ENCODE data around the gene GTF3C5.

DNA sequence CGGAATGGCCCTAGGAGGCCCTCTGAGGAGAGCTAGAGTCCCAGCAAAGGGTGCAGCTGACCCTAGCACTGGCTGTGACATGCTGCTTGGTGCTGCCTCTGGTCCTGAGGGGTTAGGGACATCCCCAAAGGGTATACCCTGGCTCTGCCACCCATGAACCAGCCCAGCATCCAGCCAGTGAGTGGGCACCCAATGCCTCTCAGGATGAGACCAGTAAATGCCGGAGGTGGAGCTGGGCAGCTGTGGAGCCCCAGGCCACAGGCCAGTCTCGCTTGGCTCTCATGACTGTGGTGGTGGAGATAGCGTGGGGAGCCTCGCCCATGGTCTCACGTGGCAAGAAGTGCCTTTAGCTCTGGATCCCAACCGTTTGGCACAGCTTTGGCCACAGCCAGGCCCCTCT lies 27.3 kb downstream of the GTF3C5 start:
- TF ChIP-seq, protein P1, sequence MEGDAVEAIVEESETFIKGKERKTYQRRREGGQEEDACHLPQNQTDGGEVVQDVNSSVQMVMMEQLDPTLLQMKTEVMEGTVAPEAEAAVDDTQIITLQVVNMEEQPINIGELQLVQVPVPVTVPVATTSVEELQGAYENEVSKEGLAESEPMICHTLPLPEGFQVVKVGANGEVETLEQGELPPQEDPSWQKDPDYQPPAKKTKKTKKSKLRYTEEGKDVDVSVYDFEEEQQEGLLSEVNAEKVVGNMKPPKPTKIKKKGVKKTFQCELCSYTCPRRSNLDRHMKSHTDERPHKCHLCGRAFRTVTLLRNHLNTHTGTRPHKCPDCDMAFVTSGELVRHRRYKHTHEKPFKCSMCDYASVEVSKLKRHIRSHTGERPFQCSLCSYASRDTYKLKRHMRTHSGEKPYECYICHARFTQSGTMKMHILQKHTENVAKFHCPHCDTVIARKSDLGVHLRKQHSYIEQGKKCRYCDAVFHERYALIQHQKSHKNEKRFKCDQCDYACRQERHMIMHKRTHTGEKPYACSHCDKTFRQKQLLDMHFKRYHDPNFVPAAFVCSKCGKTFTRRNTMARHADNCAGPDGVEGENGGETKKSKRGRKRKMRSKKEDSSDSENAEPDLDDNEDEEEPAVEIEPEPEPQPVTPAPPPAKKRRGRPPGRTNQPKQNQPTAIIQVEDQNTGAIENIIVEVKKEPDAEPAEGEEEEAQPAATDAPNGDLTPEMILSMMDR (IDR thresholded peaks at IDR 0.05), result no peak
- TF ChIP-seq EZH2 (IDR thresholded peaks at IDR 0.05), result no peak
